SU-DHL-6 (cell line): ENCODE measurements around the gene BOLA3.

ENCODE experiments used
- H2AFZ ChIP-seq: fragments of 200-600 bp; sonication (generic); 2 replicates; pipeline ENCODE4 v1.6.1; 2014; ENCODE audit warnings: low read depth, mild to moderate bottlenecking, moderate library complexity, mixed read lengths, antibody characterized with exemption, low read length; ENCODE audit not compliant: severe bottlenecking
- H3F3A ChIP-seq: fragments of 200-600 bp; shearing (Covaris generic); 2 replicates; pipeline ENCODE4 v1.6.0; 2016; ENCODE audit warnings: antibody characterized with exemption, mild to moderate bottlenecking; ENCODE audit not compliant: insufficient read depth
- H3K27ac ChIP-seq: fragments of 200-600 bp; sonication (generic); 2 replicates; pipeline ENCODE4 v1.5.1; 2016; ENCODE audit warnings: low read depth, mild to moderate bottlenecking, low read length, moderate library complexity, mixed read lengths
- H3K27me3 ChIP-seq: fragments of 200-600 bp; sonication (generic), shearing (Covaris generic); 2 replicates; pipeline ENCODE4 v1.6.0; 2014; ENCODE audit warnings: mild to moderate bottlenecking, low read length
- H3K36me3 ChIP-seq: fragments of 200-600 bp; sonication (generic); 2 replicates; pipeline ENCODE4 v1.6.1; 2014; ENCODE audit warnings: mild to moderate bottlenecking, low read length, mixed read lengths
- H3K4me2 ChIP-seq: fragments of 300-600, 200-600 bp; shearing (Covaris generic), sonication (generic); 2 replicates; pipeline ENCODE4 v1.6.0; 2014; ENCODE audit warnings: low read length, low read depth, mild to moderate bottlenecking; ENCODE audit not compliant: poor library complexity, severe bottlenecking
- H3K4me3 ChIP-seq: fragments of 200-600 bp; sonication (generic); 2 replicates; pipeline ENCODE4 v1.5.1; 2014; ENCODE audit warnings: antibody characterized with exemption, low read length, mild to moderate bottlenecking, mixed read lengths; ENCODE audit not compliant: insufficient read depth, poor library complexity, severe bottlenecking
- H3K79me2 ChIP-seq: fragments of 200-600 bp; sonication (generic); 2 replicates; pipeline ENCODE4 v1.6.1; 2014; ENCODE audit warnings: mild to moderate bottlenecking, low read length, moderate library complexity; ENCODE audit not compliant: insufficient read depth
- H3K9ac ChIP-seq: fragments of 200-600 bp; sonication (generic); 2 replicates; pipeline ENCODE4 v1.7.0; 2014; ENCODE audit warnings: mild to moderate bottlenecking, low read length
- H3K9me2 ChIP-seq: fragments of 200-600 bp; sonication (generic); replicated peaks from 2 replicates; pipeline ENCODE4 v1.6.1; 2014; ENCODE audit warnings: low read length; ENCODE audit not compliant: insufficient read depth
- H3K9me3 ChIP-seq: fragments of 200-600 bp; sonication (generic); 2 replicates; pipeline ENCODE4 v1.6.1; 2014; ENCODE audit warnings: low read length, mixed read lengths; ENCODE audit not compliant: insufficient read depth
- H4K20me1 ChIP-seq: fragments of 200-600 bp; sonication (generic); 2 replicates; pipeline ENCODE4 v1.6.1; 2014; ENCODE audit warnings: low read depth, mild to moderate bottlenecking, antibody characterized with exemption, low read length, moderate library complexity, mixed read lengths
- CTCF ChIP-seq: fragments of 200-600 bp; sonication (generic); IDR thresholded peaks from one replicate; pipeline ENCODE4 v1.5.1; 2017; ENCODE audit warnings: antibody characterized with exemption, mild to moderate bottlenecking, low read length, moderate library complexity; ENCODE audit not compliant: insufficient read depth, poor library complexity, severe bottlenecking
- EZH2phosphoT487 ChIP-seq: fragments of 200-600 bp; sonication (generic), shearing (Covaris generic); conservative IDR thresholded peaks from 2 replicates; pipeline ENCODE4 v1.6.1; 2018; ENCODE audit warnings: mild to moderate bottlenecking, antibody characterized with exemption, low read length, moderate library complexity, mixed read lengths

The BOLA3 gene

GRCh38 chr2:74099271-74099670 lies 48.4 kb downstream of the BOLA3 start:
- H3K4me2 ChIP-seq, result no peak overlapping the region
- no peak overlapping the region for H2AFZ ChIP-seq
- H3K27ac ChIP-seq, result no peak overlapping the region
- no peaks in the 10 kb centered on the region for H3K36me3 ChIP-seq
- H4K20me1 ChIP-seq, result no peaks in the 10 kb centered on the region
- H3F3A ChIP-seq, result no peaks in the 10 kb centered on the region
- H3K79me2 ChIP-seq, result no peaks in the 10 kb centered on the region
- H3K9me2 ChIP-seq, result no peaks in the 10 kb centered on the region
- H3K27me3 ChIP-seq, result no peaks in the 10 kb centered on the region
- TF ChIP-seq CTCF (no peak), EZH2phosphoT487 (no peak)
- no peaks in the 10 kb centered on the region for H3K9me3 ChIP-seq
- H3K9ac ChIP-seq, result no peak overlapping the region
- H3K4me3 ChIP-seq, result no peak overlapping the region

DNA sequence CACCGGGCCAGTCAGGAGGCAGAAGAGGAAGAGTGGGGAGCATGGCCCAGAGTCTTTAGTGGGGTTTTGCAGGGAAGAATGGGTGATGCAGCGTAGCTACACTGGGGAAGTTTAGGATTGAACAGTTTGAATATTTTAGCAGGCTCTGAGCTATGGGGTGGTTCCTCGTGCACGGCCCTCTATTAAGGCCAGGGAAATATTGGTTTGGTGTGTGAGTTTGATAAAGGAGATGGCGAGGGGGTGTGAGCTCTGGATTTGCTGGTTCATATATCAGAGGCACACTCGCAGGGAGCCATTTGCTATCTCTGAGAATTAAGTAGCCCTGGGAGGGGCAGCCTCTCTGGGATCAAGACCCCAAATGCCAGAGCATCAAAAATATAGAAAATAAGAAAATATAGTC lies 50.1 kb downstream of the BOLA3 start:
- no peak overlapping the region for H3K27ac ChIP-seq
- H4K20me1 ChIP-seq, result no peaks in the 10 kb centered on the region
- no peak overlapping the region for H3K9ac ChIP-seq
- H3K36me3 ChIP-seq, result no peaks in the 10 kb centered on the region
- TF ChIP-seq EZH2phosphoT487, result no peak
- no peak for TF ChIP-seq CTCF
- H3K9me2 ChIP-seq, result no peaks in the 10 kb centered on the region
- H3K79me2 ChIP-seq, result no peaks in the 10 kb centered on the region
- no peak overlapping the region for H3K4me3 ChIP-seq
- no peaks in the 10 kb centered on the region for H3K9me3 ChIP-seq
- no peaks in the 10 kb centered on the region for H3K27me3 ChIP-seq
- H3F3A ChIP-seq, result no peaks in the 10 kb centered on the region
- H2AFZ ChIP-seq, result no peak overlapping the region
- no peak overlapping the region for H3K4me2 ChIP-seq

GRCh38 chr2:74096052-74096451 lies 51.7 kb downstream of the BOLA3 start:
- Histone ChIP-seq H4K20me1 (no peaks in the 10 kb centered on the region), H3K9ac (no peak overlapping the region), H3K9me3 (no peaks in the 10 kb centered on the region), H3K27ac (no peak overlapping the region), H3K79me2 (no peaks in the 10 kb centered on the region), H3K4me3 (no peak overlapping the region), H3K4me2 (no peak overlapping the region), H3K27me3 (no peaks in the 10 kb centered on the region), H3F3A (no peaks in the 10 kb centered on the region), H3K9me2 (no peaks in the 10 kb centered on the region), H2AFZ (no peak overlapping the region), H3K36me3 (no peaks in the 10 kb centered on the region)
- TF ChIP-seq CTCF, result no peak
- no peak for TF ChIP-seq EZH2phosphoT487

DNA sequence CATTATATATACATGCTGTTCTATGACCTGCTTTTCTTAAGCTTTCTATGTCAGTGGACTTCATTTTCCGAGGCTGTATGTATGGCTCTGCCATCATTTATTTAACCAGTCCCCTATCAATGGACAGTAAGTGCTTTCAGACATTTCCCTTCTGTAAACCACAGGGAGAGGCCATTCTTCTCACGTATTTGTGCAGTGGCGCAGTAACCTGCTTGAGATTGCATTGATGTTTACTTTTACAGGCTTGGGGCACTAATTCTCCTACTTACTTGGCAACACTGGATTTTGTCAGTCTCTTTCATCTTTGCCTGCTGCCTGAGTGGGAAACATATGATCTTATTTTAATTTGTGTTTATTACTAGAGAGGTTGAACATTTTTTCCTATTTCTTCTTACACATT lies 52.1 kb downstream of the BOLA3 start:
- Histone ChIP-seq H3K4me2 (no peak overlapping the region), H3K36me3 (no peaks in the 10 kb centered on the region), H3K4me3 (no peak overlapping the region), H3K9me2 (no peaks in the 10 kb centered on the region), H4K20me1 (no peaks in the 10 kb centered on the region), H2AFZ (no peak overlapping the region), H3K9ac (no peak overlapping the region), H3F3A (no peaks in the 10 kb centered on the region), H3K79me2 (no peaks in the 10 kb centered on the region), H3K9me3 (no peaks in the 10 kb centered on the region), H3K27ac (no peak overlapping the region), H3K27me3 (no peaks in the 10 kb centered on the region)
- TF ChIP-seq CTCF (no peak), EZH2phosphoT487 (no peak)
